Measurements from ENCODE around the gene AHCYL2. TPM values are rescaled to one million over a fixed set of nuclear protein-coding genes. Genes with fewer than 3 reads are reported as not detected.
A peak's percentile ranks its signal among the peaks of the same experiment; 100 is the strongest.

AHCYL2 gene
- total and polyA plus RNA-seq, 2 experiments from 2014 or later = 7.8 to 29.4 TPM

DNA sequence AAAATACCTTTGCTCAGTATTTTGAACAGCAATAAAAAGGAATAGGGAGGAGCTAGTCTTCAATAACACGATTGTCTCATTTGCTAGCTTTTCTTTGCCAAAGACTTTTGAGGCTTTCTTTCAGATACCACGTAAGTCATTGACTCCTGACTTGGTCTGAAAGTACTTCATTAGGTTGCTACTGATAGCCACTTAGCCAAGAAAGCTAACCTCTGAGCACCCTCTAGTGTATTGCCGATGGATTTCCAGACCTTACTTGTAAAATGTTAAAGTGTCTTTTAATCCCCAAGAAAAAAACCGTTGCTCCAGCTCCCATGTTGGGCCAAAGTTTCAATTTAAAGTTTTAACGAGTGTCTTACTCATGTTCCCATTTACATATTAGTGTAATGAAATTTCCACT is 146.0 kb downstream of the AHCYL2 start:
- Mint-ChIP-seq H3K27me3 (ENCODE audit: insufficient read depth, low read depth, poor library complexity) (peaks cover 7% of the 10 kb centered on the region), H3K27ac (no peak overlapping the region), H3K9me3 (no peaks in the 10 kb centered on the region), H3K4me3 (no peak overlapping the region), H3K4me1 (peaks cover 53% of the 10 kb centered on the region), H3K36me3 (ENCODE audit: low read depth) (no peaks in the 10 kb centered on the region)
- no peak overlapping the region for H3K27ac ChIP-seq (ENCODE audit: low read depth)
- H3K79me2 ChIP-seq (replicated peaks; ENCODE audit: insufficient read depth) = peaks cover 4% of the 10 kb centered on the region; the same call in 1 of the 2 replicates
- no peak overlapping the region for H3K4me2 ChIP-seq
- H3K4me3 ChIP-seq = no peak overlapping the region
- H3K27me3 ChIP-seq (ENCODE audit: insufficient read depth) = no peaks in the 10 kb centered on the region
- no peak for TF ChIP-seq ZNF331 (CRISPR knock-in tag; IDR thresholded peaks at IDR 0.05; ENCODE audit: low read depth)
- TF ChIP-seq, protein P1, sequence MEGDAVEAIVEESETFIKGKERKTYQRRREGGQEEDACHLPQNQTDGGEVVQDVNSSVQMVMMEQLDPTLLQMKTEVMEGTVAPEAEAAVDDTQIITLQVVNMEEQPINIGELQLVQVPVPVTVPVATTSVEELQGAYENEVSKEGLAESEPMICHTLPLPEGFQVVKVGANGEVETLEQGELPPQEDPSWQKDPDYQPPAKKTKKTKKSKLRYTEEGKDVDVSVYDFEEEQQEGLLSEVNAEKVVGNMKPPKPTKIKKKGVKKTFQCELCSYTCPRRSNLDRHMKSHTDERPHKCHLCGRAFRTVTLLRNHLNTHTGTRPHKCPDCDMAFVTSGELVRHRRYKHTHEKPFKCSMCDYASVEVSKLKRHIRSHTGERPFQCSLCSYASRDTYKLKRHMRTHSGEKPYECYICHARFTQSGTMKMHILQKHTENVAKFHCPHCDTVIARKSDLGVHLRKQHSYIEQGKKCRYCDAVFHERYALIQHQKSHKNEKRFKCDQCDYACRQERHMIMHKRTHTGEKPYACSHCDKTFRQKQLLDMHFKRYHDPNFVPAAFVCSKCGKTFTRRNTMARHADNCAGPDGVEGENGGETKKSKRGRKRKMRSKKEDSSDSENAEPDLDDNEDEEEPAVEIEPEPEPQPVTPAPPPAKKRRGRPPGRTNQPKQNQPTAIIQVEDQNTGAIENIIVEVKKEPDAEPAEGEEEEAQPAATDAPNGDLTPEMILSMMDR (conservative IDR thresholded peaks at IDR 0.05; ENCODE audit: low read depth in 2 of 2) = peak in 1 of 2 experiments; percentile 39; a peak in 1 of 4 replicates
- ATAC-seq (no peak), DNase-seq (ENCODE audit: low spot score) (peak; percentile 28)
- peaks cover 34% of the 10 kb centered on the region for H3K4me1 ChIP-seq (ENCODE audit: insufficient read depth)
- no peaks in the 10 kb centered on the region for H4K20me1 ChIP-seq (replicated peaks; ENCODE audit: insufficient read depth)
- H3K36me3 ChIP-seq (ENCODE audit: insufficient read depth) = no peaks in the 10 kb centered on the region
- peaks cover 1% of the 10 kb centered on the region; the same call in 1 of the 2 replicates for H3F3A ChIP-seq (replicated peaks; ENCODE audit: low read depth)
- no peak overlapping the region for H2AFZ ChIP-seq
- H3K9me2 ChIP-seq (ENCODE audit: insufficient read depth) = no peaks in the 10 kb centered on the region

DNA sequence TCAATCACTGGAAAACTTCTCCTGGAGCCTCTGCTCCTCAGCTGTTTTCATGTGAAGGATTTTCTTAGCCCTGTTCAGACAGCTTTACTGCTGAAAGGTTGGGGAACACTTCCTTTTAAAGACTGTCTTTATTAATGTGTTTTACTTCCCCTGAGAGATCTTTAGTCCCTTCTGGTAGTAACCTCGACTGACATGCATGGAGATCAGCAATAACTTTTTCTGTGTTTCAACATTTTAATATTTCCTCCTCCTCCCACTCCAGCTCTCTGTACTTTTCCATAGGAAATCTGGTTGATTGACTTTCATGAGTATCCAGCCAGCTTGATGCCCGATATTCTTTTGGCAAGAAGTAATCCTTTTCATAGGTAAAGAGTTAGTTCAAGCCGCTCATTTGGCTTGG is 146.7 kb downstream of the AHCYL2 start:
- Histone ChIP-seq H4K20me1 (replicated peaks; ENCODE audit: insufficient read depth) (no peaks in the 10 kb centered on the region), H3K4me2 (no peak overlapping the region), H3K4me3 (no peak overlapping the region), H3K27me3 (ENCODE audit: insufficient read depth) (no peaks in the 10 kb centered on the region), H3K9me2 (ENCODE audit: insufficient read depth) (no peaks in the 10 kb centered on the region), H3K27ac (ENCODE audit: low read depth) (no peak overlapping the region), H3K79me2 (replicated peaks; ENCODE audit: insufficient read depth) (peaks cover 4% of the 10 kb centered on the region; the same call in 1 of the 2 replicates), H3K36me3 (ENCODE audit: insufficient read depth) (no peaks in the 10 kb centered on the region), H3F3A (replicated peaks; ENCODE audit: low read depth) (peaks cover 6% of the 10 kb centered on the region; the same call in 1 of the 2 replicates), H2AFZ (no peak overlapping the region), H3K4me1 (ENCODE audit: insufficient read depth) (peaks cover 41% of the 10 kb centered on the region)
- Mint-ChIP-seq H3K4me1 (peaks cover 60% of the 10 kb centered on the region), H3K27ac (no peak overlapping the region), H3K27me3 (ENCODE audit: insufficient read depth, low read depth, poor library complexity) (peaks cover 7% of the 10 kb centered on the region), H3K4me3 (no peak overlapping the region), H3K36me3 (ENCODE audit: low read depth) (no peaks in the 10 kb centered on the region), H3K9me3 (no peaks in the 10 kb centered on the region)
- DNase-seq (ENCODE audit: low spot score) (no peak), ATAC-seq (no peak)
- TF ChIP-seq, protein P2, sequence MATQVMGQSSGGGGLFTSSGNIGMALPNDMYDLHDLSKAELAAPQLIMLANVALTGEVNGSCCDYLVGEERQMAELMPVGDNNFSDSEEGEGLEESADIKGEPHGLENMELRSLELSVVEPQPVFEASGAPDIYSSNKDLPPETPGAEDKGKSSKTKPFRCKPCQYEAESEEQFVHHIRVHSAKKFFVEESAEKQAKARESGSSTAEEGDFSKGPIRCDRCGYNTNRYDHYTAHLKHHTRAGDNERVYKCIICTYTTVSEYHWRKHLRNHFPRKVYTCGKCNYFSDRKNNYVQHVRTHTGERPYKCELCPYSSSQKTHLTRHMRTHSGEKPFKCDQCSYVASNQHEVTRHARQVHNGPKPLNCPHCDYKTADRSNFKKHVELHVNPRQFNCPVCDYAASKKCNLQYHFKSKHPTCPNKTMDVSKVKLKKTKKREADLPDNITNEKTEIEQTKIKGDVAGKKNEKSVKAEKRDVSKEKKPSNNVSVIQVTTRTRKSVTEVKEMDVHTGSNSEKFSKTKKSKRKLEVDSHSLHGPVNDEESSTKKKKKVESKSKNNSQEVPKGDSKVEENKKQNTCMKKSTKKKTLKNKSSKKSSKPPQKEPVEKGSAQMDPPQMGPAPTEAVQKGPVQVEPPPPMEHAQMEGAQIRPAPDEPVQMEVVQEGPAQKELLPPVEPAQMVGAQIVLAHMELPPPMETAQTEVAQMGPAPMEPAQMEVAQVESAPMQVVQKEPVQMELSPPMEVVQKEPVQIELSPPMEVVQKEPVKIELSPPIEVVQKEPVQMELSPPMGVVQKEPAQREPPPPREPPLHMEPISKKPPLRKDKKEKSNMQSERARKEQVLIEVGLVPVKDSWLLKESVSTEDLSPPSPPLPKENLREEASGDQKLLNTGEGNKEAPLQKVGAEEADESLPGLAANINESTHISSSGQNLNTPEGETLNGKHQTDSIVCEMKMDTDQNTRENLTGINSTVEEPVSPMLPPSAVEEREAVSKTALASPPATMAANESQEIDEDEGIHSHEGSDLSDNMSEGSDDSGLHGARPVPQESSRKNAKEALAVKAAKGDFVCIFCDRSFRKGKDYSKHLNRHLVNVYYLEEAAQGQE (IDR thresholded peaks at IDR 0.05; ENCODE audit: unreplicated experiment) = no peak

All from GM23338 (cell line).